ENCODE measurements around the gene ORAI2.

ORAI2 gene

DNA sequence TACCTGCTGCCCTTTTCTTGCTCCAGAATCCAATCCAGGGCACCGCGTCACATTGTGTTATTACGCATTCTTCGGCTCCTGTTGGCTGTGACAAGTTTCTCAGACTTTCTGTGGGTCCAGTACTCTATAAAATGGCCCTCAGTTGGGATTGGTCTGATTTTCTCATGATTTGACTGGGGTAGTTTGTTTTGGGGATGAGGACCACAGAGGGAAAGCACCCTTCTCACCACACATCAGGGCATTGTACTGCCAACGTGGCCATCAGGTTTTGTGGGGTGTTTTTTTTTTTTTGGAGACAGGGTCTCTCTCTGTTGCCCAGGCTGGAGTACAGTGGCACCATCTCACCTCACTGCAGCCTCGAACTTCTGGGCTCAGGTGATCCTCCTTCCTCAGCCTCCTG is 17.0 kb upstream of the ORAI2 start:
- DNase-seq, result no peak

DNA sequence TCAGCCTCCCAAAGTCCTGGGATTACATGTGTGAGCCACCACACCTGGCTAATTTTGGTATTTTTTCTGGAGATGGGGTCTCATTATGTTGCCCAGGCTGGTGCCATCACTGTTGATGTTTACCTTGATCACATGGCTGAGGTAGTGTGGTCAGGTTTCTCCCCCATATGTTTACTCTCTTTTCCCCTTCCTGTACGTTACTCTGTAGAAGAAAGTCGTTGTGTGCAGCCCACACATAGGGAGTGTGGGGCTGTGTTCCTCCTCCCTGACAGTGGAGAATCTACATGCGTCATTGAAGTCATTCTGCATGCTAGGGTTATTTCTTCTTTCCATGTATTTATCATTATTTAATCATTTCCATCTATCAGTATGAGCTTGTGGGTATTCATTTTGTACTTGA is 16.3 kb upstream of the ORAI2 start:
- DNase-seq, result no peak

DNA sequence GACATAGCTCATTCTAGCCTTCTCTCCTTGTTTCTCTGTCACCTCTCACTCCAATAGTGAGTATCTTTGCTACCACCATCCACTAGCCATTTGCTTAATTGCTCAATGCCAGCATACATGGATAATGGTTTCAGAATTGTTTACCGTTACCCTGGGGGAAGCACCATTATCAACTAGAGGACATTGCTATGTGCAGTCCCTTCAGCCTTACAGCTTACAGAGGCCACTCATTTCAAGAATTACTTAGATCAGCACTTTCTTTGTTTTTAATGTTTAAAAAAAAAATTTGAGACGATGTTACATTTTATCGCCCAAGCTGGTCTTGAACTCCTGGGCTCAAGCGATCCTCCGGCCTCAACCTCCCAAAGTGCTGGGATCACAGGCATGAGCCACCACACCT is 14.8 kb upstream of the ORAI2 start:
- DNase-seq, result no peak

DNA sequence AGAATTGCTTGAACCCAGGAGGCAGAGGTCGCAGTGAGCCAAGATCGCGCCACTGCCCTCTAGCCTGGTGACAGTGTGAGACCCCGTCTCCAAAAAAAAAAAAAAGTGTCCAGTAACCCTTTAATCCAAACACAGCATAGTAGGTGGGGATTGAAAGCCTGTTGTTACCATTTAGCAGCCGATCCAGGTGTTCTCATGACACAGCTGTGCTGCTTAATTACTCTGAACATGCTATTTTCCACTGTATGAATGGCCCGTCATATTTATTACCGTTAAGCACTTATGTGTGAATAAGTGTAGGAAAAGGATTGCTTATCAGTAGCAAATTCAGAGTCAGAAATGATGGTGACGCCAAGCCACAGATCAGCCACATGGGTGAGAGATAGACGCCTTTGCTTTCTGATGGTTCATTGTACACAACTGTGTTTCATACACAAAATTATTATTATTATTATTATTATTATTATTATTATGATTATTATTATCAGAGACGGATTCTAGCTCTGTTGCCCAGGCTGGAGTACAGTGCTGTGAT is 11.6 kb upstream of the ORAI2 start:
- DNase-seq, result no peak

DNA sequence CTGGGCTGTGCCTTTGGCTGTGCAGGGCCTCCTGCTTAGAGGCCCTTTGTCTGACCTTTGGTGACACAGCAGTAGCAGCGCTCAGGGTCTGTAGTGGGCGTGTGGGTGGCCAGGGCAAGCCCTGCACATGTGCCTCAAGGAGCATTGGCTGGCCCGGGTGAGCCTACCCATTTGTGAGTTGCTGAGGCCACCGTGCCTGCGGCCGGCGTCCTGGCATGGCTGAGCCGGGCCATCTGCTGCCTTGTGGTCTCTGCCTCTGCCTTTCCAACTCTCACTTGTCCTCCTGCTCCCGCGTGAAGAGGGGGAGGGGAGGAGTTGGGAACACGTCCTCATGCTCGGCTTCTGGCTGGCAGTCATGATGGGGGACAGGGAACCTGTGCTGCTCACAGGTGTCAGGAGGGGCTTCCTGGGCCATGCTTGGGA is 9.2 kb upstream of the ORAI2 start:
- no peak for DNase-seq

DNA sequence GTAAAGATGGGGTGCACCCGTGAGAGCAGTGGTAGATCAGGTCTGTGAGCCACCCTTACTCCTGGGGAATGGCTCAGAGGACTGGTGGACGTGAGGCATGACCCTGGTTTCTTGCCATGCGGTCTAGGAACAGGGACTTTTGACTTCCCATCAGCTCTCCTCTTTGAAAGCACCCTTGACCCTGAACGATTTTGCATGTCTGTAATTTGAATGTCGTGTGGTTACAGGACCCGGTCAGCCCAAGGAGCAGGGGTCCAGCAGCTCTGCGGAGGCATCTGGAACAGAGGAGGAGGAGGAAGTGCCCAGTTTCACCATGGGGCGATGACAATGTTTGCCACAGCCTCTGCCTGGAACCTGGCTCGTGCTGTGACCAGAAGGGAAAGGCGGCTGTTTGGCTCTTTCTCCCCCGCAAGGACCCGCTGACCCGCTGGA is 8.6 kb upstream of the ORAI2 start:
- no peak for DNase-seq

DNA sequence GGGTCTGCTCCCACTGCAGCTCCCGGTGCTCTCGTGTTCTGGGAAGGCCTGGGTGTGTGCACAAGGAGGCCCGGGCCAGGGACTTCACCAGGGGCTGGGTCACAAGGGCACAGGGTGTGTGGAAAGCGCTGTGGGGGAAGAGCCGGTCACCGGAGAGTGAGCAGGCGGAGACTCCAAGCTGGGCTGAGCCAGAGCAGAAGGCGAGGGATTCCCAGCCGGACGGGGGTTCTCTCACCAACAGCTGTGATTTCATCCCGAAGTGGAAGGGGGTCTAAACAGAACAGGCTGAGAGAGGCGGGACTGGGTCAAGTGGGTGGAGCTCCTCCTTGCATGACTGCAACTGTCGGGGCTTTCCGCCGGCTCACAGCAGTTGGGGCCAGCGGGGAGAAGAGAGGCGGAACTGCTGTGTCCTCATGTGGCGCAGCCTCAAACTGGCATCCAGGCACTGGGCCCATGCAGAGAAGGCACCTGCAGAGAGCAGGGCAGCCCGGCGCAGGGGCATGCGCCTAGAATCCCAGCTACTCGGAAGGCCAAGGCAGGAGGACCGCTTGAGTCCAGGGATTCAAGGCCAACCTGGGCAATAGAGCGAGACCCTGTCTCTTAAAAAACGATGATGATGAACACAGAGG is 7.6 kb upstream of the ORAI2 start:
- no peak for DNase-seq

DNA sequence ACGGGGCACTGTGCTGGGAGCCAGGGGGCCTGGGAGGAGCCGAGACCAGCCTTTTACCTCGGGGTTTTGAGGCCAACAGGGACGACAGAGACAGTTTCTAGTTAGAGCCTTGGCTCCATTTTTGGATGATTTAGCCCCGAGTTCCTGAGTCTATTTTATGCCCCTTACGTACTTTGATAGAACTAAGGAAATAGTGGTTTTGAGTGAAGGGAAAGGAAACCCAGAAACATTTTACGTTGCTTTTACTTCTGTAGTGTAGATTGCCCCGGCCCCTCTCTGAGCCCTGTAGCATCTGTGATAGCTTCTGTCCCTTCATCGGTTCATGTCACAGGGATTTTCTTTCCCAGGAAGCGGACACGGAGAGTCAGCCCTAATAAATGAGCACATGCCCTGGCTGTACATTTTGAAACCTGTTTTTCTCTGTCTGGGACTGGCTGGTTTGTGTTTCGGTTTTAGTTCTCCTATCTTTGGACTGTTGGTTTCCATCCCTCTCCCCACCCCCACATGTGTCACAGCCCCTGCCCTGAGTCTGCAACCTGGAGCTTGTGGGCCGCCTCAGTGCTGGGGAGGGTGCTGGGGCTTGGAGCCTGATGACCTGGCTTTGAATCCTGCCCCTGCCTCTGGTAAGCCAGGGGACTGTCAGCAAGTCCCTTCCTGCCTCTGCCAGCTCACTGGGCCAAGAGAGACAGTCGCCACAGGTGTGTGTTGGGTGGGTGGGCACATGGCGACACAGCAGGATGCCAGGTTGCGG is 6.9 kb upstream of the ORAI2 start:
- no peak for DNase-seq

DNA sequence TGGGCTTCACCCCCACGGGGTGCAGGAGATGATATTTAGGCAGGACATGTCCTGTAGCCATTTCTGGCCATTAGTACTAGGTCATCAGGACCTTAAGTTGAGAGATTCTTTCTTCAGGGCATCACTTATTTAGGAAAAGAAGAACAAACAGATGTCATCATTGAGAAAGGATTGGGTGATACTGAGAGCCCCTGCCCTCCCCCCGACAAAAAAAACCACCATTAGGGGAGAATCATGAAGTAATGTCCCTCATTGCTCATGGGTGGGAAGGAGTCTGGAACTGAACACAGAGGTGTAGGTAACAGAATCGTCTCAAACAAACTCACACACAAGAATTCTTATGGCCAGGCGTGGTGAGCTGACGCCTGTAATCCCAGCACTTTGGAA is 6.4 kb upstream of the ORAI2 start:
- no peak for DNase-seq

DNA sequence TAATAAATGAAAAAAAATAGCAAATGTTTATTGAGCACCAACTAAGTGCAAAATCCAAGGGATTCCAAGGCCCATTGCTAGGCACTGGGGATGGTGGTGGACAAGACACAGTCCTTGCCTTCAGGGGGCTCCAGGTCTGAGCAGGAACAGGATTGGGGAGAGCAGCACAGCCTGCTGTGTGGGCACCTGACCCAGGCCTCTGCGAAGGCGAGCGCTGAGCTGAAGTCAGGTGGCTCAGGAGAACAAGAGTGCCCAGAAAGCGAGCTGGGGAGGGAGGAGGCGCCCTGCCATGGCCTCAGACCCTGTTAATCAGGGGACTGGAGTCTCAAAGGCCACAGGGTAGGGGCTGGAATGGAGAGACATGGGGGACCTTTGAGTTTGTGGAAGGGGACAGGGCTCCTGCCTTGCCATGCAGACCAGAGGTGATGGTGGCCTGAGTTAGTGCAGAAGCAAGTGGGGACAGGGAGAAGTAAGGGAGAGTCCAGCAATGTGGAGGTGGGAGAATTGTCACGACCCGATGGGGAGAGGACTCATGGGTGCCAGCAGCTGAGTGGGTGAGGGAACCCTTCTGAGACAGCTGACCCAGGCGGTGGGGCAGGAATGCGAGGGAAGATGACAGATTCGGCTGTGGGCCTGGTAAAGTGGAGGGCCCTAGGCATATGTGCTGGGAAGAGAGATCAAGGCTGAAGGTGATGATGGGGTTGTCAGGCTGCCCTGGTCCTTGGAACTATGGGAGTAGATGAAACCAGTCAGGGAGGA is 4.1 kb upstream of the ORAI2 start:
- DNase-seq, result no peak

DNA sequence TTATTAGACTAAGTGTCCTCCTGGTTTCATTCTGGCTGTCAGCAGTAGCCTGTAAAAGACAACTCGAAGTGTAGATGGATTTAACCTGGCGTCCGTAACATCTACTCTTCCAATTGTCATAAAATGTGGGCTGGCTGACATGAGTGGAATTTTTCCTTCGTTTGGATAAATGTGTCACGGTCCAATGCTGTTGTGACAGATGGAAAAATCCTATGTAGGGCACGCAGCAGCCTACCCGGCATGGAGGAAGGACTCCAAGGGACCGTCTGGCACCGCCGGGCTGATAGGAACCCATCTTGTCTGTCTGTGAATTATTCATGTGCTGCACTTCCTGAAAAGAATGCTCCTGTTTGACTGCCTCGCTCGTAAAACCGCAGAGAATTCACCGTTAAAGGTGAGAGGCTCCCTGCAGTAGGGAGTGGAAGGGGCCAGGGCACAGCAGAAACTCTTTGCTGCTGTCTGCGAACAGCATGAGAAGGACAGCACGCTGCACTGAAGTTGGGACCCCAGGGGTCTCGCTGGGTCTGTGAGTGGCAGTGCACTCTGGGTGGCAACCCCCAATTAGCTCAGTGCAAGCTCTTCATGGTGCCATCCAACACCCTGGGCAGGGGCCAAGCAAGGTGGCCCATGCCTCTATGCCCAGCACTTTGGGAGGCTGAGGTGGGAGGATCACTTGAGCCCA is 1.6 kb upstream of the ORAI2 start:
- DNase-seq, result no peak

DNA sequence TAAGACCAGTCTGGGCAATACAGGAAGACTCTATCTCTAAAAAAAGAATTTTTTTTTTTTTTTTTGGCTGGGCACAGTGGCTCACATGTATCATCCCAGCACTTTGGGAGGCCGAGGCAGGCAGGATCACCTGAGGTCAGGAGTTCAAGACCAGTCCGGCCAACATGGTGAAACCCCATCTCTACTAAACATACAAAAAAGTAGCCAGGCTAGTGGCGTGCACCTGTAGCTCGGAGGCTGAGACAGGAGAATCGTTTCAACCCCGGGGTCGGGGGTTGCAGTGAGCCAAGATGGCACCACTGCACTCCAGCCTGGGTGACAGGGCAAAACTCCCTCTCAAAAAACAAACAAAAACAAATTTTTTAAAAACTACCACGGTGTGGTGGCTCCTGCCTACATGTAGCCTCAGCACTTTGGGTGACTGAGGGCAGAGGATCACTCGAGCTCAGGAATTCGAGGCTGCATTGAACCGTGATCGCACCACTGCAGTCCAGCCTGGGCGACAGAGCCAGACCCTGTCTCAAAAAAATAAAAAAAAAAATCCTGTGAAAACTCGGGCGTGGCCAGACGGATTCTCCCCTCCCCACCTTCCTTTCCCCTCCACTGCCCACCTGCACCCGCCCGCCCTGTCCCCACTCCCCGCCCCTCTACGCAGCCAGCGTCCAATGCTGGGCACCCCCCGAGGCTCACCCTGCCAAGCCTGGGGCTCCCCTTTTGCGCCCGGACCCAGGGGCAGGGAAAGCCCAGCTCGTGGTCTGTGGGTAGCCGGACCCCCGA is 745 bp upstream of the ORAI2 start:
- DNase-seq, result no peak

DNA sequence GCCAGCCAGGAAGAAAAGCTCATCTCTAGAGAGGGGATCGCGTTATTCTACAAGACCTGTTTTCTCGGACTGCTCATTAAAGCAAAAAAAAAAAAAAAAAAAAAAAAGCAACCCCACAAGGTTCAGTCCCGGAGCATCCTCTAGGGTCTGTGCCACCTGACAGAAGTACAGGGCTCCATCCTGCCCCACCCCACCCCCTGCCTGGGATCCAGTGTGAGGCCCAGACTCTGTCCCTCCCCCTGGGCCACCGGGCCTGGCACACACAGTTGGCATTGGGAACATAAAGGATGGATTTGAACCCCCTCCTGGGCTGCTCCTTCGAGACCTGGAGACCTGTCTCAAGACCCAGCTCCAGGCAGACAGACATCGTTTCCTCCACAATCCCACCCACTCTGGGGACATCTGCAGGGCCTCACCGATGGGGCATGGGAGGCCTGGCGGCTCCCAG is 688 bp downstream of the ORAI2 start:
- DNase-seq, result peak; percentile 36

DNA sequence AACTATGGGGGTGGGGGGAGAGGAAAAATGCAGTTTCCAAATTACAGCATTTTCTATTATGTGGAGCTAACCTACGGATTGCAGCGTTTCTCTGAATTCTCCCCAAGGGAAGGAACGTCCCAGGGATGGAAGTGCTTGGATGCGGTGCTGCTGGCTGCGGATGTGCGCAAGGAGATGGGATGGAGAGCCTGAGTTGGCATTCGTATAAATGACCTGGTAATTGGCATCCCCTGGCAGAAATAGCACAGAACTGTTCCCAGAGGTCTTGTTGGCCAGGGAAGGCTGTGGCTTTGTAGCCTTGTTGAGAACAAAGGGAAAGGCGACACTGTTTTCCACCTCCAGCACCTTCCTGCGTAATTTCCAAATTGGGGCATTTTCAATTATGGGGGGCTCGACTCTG is 2.7 kb downstream of the ORAI2 start:
- DNase-seq, result no peak

DNA sequence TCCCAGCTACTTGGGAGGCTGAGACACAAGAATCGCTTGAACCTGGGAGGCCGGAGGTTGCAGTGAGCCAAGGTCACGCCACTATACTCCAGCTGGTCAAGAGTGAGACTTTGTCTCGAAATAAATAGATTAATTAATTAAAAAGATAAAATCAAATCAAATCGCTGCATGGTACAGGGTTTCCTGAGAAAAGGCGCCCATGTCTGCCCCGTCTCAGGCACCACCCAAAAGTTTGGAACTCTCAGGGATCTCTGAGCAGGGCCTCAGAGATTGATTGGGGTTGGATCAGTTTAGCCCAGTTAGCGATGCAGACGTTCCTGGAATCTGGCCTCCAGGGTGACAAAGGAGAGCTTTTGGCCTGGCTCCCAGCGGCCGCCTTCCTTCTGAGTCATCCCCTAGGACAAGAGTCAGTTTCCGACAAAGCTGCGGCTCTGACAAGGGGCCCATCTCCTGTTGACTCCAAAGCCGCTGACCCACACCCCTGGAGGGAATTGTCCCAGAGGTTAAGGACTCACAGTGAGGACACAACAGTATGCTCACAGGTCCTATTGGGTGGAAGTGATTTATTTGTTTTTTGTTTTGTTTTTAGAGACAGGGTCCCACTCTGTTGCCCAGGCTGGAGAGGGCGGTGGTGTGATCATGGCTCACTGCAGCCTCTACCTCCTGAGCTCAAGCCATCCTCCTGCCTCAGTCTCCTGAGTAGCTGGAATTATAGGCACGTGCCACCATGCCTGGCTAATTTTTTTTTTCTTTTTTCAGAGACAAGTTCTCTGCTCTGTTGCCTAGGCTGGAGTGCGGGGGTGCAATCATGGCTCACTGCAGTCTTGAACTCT is 6.8 kb downstream of the ORAI2 start:
- DNase-seq, result no peak

DNA sequence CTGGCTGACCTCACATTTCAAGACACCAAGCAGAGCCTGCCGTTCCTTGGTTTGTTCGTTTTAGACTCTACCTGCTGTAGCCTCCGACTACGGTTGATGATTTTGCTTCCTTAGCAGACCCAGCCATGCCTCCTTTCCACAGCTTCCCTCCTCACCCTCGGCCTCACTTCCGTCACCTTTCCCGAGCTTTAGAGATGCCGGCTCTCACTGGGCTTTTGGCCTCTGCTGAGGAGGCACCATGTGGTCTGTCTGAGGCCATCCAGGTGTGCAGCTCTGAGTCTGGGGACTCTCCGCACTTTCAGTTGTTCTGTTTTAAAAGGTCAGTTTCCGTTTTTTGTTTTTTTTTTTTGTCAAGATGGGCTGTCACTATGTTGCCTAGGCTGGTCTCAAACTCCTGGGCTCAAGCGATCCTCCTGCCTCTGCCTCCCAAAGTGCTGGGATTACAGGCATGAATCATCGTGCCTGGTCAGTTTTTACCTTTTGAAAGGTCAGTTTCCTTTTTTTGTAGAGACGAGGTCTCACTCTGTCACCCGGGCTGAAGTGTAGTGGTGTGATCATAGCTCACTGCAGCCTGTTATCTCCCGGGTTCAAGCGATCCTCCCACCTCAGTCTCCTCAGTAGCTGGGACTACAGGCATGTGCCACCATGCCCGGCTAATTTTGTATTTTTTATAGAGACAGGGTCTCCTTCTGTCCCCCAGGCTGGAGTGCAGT is 11.7 kb downstream of the ORAI2 start:
- DNase-seq, result no peak

DNA sequence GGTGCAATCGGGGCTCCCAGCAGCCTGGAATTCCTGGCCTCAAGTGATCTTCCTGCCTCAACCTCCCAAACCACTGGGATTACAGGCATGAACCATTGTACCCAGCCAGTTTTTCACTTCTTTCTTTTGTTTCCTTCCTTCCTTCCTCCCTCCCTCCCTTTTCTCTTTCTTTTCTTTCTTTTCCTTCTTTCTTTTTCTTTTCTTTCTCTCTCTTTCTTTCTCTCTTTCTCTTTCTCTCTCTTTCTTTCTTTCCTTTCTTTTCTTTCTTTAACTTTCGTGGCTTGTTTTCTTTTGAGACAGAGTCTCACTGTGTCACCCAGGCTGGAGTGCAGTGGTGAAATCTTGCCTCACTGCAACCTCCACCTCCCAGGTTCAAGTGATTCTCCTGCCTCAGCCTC is 12.3 kb downstream of the ORAI2 start:
- no peak for DNase-seq

DNA sequence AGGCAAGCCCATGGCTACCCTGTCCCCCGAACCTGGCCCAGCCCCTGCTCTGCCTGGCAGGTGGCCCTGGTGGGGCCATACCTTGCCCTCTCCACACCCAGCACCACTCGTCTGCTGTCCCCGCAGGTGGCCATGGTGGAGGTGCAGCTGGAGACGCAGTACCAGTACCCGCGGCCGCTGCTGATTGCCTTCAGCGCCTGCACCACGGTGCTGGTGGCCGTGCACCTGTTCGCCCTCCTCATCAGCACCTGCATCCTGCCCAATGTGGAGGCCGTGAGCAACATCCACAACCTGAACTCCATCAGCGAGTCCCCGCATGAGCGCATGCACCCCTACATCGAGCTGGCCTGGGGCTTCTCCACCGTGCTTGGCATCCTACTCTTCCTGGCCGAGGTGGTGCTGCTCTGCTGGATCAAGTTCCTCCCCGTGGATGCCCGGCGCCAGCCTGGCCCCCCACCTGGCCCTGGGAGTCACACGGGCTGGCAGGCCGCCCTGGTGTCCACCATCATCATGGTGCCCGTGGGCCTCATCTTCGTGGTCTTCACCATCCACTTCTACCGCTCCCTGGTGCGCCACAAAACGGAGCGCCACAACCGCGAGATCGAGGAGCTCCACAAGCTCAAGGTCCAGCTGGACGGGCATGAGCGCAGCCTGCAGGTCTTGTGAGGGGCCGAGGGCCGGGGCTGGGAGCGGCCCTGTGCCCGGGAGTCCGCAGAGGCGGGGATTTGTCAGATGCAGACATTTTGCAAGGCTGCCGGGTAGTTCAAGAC is 13.2 kb downstream of the ORAI2 start:
- DNase-seq, result no peak

DNA sequence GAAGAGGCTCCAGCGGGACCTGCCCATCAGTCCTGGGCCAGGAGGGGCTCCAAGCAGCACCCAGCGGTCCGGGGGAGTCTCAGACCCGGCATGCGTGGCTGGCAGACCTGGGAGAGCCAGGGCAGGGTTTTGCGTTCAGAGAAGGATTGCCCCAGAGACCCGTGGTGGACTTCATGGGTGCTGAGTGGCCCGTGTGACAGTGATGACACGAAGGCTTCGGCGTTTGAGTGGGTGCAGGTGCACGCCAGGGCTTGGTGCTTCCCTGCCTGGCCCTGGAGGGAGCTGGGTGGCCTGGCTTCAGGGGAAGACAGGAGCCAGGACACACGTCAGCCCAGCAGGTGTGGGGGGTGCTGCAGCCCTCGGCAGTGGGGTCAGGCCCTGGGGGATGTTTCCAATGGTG is 13.9 kb downstream of the ORAI2 start:
- no peak for DNase-seq

DNA sequence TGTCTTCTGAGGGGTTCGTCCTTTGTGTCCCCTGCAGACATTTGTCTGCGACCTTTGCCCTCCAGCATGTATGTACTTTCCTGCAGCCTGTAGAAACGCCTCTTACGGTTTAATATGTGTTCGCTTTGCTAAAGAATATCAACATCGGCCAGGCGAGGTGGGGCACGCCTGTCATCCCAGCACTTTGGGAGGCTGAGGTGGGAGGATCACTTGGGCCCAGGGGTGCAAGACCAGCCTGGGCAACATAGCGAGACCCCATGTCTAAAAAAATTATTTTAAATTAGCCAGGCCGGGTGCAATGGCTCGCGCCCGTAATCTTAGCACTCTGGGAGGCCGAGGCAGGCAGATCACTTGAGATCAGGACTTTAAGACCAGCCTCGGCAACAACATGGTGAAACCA is 15.8 kb downstream of the ORAI2 start:
- no peak for DNase-seq

Measured in NCI-H748 treated with DMSO at 0.1 percent for 48 hours (cell line).